ENCODE results near the gene NPHP1.

DNA sequence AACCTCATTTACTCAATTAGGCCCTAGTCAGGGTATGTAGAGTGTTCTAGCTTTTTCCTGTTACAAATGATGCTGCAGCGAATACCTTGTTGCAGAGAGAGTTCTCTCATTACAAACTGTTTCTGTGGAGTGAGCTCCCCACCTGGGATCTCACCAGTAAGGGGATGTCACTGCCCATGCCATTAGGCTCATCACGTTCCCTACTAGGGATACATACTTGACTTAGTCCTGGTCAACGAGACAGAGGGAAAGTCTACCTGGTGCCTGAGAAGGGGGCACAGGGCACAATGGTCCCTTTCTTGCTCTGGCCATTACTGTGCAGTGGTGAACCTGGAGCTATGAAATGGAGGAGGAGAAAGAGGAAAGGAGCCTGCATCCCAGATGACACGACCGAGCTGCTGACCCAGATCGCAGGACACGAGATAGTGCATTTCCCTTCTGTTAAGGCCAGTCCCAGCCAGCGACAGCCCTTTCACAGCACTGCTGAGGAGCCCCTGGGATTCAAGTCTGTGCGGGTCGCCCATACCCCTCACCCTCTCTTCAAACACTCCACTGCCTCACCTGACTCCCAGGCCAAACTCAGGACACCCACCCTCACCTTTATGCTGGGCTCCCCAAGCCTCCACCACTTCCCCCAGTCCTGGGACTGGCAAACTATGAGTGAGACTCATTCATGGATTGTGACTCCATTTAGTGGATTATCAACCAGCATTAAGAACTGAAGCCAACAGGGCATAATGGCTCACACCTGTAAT is 105.2 kb downstream of the NPHP1 start:
- TF ChIP-seq, protein P1, sequence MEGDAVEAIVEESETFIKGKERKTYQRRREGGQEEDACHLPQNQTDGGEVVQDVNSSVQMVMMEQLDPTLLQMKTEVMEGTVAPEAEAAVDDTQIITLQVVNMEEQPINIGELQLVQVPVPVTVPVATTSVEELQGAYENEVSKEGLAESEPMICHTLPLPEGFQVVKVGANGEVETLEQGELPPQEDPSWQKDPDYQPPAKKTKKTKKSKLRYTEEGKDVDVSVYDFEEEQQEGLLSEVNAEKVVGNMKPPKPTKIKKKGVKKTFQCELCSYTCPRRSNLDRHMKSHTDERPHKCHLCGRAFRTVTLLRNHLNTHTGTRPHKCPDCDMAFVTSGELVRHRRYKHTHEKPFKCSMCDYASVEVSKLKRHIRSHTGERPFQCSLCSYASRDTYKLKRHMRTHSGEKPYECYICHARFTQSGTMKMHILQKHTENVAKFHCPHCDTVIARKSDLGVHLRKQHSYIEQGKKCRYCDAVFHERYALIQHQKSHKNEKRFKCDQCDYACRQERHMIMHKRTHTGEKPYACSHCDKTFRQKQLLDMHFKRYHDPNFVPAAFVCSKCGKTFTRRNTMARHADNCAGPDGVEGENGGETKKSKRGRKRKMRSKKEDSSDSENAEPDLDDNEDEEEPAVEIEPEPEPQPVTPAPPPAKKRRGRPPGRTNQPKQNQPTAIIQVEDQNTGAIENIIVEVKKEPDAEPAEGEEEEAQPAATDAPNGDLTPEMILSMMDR (IDR thresholded peaks at IDR 0.05; ENCODE audit: borderline replicate concordance, extremely low read depth, low read length, poor library complexity, severe bottlenecking) = no peak
- TF ChIP-seq EZH2 (IDR thresholded peaks at IDR 0.05; ENCODE audit: borderline replicate concordance, low read depth, low read length, severe bottlenecking) = no peak

All from DND-41 (cell line).